Iris pigment epithelial cell (primary cell): Measurements from ENCODE around the gene CHCHD10.

Experiments used
- DNase-seq: peaks from one replicate; pipeline ENCODE4 v3.0.0-alpha.2; 2011; ENCODE audit warnings: low read depth

Gene CHCHD10

DNA sequence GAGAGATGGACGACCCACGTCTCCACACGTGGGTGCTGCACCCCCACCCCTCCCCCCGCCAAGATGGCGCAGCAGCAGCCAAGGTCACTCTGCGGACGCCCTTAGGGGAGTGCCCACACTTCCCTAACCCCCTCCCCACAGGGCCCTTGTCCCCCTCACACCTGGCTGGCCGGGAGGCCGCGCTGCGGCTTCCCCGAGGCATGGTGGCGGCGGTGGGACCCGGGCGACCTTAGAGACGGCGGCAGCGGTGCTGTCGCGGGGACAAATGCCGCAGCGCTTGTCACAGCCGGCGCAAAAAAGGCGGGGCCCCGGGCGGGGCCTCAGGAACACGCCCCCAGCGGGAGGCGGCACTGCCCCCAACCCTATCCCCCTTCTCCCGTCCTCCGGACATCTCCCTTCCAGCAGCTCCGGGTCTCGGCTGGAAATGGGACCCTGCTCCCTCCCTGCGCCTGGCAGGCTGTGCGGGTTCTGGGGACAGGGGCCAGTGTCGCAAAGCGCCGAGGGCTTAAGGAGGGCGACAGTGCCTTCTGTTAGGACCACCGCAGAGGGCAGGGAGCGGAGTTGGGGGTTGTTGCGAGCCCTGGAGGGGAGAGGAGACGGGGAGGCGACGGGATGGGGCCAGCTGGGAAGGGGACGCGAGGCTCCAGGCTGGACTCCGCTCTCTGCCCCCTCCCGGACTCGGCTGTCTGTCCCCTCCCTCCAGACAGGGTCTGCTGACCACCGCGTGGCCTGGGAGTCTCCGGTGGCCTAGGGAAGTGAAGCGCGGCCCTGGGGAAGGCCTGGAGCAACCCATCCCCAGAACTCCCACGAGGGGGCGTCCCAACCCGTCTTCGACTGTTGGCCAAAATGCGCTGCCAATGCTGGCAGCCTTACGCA, at the start of gene CHCHD10:
TSS of gene CHCHD10 (minus strand) at position 300 of the 876 bp plus-strand sequence. CDS start at position 202, 98 bp downstream.
- peak; percentile 54 for DNase-seq

DNA sequence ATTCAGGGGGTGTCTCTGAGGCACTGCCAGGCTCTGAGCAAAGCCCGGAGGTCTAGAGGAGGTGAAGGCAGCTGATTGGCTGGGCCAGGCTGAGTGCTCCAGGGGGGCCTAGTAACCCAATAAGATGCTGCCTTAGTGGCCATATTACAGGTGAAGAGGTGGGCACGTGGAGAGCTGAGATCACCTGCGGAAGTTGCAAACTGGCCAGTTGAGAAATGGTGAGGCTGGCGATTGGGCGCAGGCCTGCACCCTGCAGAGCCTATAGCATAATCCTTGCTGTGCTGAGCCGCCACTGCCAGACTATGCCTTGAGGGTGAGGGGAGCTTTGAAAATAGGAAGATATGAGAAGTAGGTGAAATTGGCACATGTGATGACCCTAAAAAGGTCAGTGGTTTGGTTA, 49.4 kb upstream of the CHCHD10 start:
- no peak for DNase-seq

DNA sequence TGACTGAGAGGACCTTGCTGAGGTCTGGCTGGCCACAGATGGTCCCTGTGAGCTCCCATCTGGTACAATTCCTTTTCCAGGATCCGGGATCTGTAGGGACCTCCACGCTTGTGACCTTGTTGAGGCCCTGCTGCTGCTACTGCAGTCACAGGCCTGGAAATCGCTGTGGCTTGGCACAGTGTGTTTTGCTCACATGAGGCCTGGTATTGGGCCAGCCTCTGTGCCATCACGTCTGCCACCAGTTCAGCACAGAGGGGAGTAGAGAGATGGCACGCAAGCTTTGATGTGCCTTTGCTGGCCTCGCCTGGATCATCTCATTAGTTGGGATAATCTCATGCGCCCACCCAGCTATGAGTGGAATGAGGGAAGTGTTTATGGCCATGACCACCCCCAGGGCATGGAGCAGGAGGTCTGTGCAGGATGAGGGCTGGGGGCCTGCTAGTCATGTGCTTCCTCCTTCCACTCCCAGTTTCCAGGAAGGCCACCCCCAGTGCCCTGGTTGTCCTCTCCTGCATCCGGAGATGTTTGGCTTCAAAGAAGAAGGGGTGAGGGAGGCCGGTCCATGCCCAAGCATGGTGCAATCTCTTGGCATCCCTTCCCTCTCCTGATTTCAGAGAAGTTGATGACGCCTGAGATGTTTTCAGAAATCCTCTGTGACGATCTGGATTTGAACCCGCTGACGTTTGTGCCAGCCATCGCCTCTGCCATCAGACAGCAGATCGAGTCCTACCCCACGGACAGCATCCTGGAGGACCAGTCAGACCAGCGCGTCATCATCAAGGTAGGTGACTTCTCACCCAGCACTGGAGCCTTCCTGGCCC, 48.6 kb upstream of the CHCHD10 start:
- DNase-seq: no peak

DNA sequence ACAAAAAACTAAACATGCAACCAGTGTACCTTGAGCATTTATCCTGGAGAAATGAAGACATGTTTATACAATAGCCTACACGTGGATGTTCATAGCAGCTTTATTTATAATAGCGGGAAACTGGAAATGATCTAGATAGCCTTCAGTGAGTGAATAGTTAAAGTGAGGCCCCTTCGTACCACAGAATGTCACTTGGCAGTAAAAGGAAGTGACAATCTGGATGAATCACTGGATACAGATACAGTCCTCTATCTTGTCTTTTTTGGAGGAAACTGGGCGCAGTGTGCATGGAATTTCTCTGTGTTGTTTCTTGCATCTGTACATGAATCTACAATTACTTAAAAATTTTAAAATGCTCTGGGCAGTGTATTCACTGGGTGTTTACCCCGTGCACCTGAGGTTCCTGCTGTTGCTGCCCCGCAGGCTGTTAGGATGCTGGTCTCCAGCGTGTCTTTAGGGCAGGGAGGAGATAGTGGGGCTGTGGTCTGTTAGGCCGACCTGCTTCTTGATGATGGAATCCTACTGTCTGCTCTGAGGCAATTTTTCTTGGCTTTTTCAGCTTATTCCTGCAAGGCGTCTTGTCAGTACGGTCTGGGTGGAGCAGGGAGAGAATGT, 47.9 kb upstream of the CHCHD10 start:
- DNase-seq: no peak

DNA sequence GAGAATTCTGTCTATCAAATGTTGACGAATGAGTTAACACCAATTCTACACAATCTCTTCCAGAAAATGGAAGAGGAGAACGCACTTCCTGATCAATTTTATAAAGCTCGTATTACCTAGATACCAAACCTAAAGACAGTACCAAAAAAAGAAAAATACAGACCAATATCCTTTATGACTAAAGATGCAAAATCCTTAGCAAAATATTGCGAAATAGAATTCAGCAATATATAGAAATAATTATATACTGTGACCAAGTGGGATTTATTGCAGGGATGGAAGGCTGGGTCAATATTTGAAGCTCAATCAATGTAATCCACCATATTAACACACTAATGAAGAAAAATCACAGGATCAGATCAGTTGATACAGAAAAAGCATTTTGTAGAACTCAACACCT, 44.6 kb upstream of the CHCHD10 start:
- DNase-seq: no peak

DNA sequence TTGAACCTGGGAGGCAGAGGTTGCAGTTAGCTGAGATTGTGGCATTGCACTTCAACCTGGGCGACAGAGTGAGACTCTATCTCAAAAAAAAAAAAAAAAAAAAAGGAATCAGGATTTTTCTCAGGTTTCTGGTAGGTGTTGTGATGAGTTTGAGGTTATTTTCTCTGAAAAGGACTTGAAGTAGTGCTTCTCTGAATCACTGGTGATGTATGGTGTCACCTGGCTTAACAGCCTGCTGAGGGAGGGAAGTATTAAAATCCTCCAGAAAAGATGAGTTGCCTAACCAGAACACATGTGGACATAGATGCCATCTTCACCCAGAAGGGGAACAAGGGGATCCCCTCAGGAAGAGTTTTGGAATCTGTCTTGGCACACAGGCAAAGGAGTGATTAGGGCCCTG, 39.1 kb upstream of the CHCHD10 start:
- DNase-seq: no peak

DNA sequence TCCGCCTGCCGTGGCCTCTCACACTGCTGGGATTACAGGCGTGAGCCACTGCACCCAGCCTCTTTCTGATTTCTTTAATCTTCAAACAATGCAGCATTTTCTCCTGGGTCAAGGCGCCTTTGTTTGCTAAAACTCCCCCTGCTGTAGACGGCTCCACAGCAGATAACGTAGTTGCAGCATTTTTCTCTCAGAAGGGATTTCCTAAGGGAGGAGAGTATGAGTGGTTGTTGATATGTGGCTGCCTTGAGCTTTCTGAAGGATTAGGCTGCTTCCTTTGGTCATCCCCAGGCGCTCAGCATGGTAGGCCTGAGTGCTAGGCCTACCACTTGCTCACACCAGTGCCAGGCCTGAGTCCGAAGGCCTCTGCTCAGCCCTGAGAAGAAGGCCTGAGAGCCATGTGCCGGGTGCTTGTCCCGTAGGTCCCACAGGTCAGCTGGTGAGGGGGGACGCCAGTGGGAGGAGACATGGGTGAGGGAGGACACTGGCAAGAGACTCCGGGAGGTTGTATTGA, 37.1 kb upstream of the CHCHD10 start:
- DNase-seq: peak; percentile 91

DNA sequence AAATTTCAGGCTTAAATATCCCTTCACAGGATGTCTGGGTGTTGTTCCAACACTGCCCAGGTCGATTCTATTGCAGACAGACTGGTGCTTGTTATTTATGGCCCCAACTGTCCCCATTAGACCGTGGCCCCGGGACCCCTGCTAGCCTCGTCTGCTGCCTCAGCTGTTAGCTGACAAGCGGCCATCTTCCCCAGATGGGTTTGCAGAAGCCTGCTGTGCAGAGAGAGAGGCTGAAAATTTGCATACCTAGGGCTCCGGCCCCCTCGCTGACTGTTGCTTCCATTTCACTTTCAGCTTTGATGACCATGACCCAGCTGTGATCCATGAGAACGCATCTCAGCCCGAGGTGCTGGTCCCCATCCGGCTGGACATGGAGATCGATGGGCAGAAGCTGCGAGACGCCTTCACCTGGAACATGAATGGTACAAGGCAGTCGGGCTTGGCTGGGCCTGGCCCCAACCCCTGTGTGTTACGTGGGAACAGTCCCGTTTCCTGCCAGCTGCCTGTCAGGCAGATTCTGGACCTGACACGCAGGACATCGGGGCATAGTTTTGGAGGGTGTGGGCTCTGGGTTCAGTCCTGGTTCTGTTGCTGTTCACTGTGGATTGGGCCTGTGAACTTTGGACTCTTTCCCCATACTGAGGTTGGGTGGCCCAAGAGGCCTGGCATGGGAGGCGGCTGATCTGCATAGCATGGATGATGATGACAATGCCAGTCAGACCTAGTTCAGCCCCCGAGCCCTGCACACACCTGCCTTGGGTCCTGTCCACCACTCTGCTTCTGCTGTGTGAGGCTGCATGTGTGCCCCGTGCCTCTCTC, 35.4 kb upstream of the CHCHD10 start:
- no peak for DNase-seq

DNA sequence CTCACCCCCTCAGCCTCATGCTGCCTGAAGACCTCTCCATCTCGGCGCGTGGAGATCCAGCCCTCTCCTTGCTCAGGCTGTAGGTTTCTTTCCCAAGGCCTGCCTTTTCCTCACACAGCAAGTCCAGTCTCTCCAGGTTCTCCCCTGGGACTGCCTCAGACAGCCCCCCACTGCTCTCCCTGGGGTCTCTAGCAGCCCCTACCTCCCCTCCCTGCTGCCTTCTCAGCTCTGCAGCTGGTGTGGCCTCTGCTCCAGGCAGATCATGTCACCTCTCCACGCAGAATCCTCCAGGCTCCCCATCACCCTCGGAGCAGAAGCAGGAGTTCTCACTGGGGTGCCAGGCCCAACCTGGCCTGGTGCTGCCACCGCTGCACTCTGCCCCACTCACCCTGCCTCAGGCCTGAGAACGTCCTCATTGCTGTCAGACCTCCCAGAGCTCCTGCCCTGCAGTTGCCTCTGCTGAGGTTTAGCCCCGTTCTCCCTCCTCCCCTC, 34.2 kb upstream of the CHCHD10 start:
- DNase-seq: no peak

DNA sequence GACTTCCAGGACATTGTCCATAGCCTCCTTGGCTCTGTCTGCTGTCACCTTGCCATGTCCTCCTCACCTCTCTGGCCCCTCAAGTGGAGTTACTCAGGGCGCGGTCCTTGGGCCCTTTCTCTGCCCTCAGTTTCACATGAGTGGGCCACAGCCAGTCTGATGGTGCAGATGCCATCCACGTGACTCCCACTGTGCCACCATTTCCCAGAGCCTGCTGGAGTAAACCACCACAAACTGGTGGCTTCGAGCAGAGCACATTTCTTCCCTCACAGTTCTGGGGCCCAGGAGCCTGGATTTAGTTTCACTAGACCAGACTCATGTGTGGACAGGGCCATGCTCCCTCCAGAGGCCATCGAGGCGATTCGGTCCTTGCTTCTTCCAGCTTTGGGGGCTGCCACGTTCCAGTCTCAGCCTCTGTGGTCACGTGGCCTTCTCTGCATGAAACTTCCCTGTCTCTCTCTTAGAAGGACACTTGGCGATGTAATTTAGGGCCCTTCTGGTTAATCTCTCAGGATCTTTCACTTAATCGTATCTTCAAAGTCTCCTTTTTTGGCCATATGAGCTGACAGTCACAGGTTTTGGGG, 33.6 kb upstream of the CHCHD10 start:
- DNase-seq: no peak

DNA sequence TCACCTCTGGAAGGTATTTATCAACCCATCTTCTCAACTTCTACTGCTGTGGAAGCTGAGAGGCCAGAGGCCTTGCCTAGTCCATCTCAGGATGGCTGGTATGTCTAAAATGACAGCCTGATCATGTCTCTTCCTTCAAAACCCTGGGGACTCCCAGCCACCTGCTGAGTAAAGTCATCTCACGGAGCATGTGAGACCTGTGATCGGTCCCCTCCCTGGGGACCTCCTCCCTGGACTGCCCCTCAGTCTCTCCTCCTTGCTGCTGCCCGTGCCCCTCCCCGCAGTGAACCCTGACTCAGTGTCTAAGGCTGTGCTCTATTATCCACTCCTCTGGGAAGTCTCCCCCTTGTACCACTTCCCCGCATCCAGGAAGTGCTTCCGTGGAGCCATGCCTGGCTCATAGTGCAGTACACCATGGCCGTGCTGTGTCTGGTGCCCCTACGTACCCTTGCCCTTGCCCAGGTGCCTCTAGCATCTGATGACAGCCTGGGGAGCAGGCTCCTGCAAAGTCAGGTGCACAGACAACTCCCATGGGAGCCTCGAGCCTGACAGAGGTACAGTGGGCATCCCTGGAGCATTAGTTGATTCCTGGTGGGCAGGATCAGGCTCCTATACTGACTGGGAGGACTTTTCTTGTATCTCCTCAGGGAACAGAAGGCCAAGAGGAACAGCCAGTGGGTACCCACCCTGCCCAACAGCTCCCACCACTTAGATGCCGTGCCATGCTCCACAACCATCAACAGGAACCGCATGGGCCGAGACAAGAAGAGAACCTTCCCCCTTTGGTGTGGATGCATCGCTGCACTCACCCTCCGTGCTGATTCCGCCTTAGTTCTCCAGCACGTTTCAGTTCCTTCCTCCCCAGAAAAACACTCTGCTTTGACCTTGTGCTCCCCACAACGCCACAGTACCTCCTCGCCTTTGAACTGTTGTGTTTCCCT, 32.8 kb upstream of the CHCHD10 start:
- no peak for DNase-seq

DNA sequence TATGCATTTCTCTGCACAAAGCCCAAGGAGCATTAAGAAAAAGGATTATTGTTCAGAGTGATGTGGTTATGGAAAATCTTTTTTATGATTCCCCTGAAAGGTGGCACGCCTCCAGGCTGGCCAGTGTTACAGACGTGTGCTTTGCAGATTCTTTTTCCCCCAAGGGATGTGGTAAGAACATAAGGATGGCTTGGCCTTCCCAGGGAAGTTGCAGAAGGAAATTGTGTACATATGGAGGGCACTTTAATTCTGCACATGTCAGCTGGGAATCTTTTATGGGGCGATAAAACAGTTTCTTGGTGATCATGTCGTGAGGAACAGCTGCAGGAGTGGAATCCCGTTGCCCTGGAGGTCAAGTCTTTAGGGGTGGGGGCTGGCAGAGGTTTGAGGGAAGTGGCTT, 28.7 kb upstream of the CHCHD10 start:
- no peak for DNase-seq

DNA sequence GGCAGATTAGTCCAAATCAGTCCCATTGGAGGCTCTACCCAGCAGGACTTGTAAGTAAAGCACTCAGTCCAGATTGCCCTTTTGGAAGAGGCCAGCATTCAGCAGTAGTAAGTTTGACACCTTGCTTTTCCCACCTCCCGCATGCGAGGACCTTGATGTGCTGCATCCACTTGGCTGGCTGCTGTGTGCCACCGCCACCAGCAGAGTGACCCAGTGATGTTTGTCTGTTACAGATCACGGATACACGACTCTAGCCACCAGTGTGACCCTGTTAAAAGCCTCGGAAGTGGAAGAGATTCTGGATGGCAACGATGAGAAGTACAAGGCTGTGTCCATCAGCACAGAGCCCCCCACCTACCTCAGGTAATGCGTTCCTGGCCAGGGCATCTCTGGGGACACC, 25.6 kb upstream of the CHCHD10 start:
- no peak for DNase-seq

DNA sequence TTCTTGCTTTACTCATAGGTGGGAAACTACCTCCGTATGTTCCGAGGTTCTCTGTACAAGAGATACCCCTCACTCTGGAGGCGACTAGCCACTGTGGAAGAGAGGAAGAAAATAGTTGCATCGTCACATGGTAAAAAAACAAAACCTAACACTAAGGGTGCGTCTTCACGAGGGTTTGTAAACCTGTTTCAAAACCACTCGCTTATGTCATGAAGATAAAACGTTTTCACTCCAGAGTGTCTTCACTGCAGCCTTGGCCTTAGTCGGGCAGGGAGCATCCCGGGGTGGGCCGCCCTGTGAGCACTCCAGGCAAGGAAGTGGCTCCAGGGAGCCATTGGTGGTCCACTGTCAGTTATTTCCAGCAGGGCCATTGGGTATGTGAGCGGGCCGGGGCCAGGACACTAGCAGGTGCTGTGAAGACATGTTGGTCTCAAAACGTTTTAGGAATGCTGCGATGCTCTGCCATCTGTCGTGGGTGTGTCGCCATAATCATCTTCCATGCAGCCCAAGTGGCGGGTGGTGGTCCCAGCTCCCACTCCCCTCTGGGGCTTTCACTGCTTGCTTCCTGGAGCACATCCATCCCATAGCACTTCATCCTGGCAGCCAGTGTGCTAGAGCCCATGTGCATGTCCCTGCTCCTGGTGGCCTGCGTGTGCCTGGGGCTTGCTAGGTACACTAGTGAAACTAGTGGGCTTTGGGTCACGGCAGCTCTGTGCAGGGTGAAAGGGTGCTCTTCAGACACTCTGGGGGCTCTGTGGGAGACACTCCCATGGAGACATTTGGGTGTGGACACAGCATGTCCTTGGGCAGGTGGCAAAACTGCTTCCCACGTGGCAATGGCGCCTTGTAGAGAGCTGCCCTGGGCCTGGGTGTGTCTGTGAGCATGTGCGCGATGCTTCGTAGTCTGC, 24.2 kb upstream of the CHCHD10 start:
- DNase-seq: no peak

DNA sequence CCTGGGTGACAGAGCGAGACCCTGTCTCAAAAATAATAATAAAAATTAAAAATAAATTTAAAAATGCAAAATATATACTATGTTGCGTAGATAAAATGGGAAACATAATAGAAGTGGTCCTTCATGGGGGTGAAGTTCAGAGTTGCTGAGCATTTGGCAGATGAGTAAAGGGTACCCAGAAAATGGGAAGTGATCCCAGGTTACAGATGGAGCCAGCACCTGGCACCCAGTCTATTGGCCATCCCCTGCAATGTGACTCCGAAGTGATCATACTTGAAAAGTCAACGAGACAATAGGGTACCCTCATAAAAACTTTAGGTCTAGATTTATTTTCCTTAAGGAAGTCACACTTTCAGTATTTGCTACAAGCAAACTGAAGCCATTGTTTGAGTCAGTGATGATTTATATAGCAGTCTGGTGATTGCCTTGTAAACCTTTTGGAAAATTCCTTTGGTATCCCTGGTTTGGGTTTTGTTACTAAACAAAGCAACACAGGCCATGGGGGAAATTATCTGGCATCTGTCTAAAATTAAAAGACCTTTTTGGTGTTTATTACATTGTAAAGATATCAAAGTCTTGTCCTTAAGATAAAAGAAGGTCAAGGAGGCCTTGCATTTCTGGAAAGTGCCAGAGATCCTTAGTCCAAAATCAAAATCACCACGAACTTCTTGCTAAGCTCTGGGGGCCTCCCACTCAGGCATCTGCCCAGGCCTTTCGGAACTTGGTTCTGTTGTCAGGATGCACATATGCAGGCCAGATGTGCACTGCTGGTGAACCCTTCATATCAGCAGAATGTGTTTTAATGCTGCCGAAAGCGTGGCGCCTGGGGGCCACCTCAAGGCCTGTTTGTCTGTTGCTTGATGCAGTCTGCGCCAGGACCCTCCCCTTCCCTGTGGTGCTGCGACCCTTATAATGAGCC, 23.3 kb upstream of the CHCHD10 start:
- peak; percentile 78 for DNase-seq

DNA sequence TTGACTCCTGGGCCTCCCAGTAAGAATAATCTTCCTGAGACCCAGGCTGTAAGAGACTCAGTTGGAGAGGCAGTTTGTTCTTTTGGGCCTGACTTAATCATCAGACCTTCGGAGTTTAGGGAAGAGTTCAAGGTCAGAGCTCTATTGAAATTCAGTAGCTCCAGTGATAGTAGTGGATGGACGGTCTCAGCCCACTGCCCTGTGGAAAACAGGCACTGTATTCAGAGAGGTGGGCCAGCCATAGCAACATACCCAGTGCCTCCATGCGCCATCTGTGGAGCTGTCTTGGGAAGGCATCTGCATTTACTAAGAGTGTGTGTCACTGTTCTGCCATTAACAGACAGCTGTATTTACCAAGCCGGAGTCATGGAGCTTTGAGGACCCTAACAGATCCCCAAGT, 21.9 kb upstream of the CHCHD10 start:
- no peak for DNase-seq

DNA sequence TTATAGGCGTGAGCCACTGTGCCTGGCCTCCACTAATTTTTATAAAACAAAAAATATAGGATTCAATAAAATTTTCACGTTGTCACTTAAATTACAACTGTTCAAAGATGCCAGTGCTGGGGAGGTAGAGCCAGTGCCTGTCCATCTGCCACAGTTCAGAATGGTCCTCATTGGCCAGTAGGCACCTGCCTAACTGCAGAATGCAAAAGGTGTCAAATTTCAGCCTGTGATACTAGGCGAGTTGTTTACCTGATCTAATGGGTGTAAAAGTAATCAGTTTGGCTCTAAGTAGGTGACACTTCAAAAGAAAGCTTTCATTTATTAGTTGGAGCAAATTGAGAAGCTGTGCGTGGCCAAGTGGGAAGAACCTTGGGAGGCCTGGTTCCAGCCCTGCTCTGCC, 21.3 kb upstream of the CHCHD10 start:
- DNase-seq: no peak

DNA sequence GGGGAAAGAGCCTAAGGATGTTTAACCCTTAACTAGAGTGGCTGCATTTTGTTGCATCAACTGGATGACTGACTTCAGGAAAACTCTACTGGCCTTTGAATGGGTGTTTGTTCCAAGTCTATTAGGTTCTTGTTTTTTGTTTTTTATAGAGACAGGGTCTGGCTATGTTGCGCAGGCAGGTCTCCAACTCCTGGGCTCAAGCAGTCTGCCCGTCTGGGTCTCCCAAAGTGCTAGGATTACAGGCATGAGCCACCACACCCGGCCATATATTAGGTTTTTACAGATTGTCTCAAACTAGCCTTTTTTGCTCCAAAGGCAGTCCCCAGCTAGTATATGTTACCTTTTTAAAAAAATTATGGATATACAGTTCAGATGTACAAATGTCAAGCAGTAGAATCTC, 20.1 kb upstream of the CHCHD10 start:
- DNase-seq: no peak
